Stimulated activated effector memory CD8-positive, alpha-beta T cell treated with anti-CD3 and anti-CD28 coated beads, Interleukin-12 subunit alpha, Interleukin-12 subunit beta, amount 100 ng/mL, for 72 hours (primary cell): ENCODE measurements around the gene STAT6.

Source experiments
- ATAC-seq: fragments of 150-1000 bp; cut with Tn5 transposase; 2 replicates; pipeline ENCODE4 v1.10.0; 2021
- DNase-seq, 2 donors: peaks; one replicate each; pipeline ENCODE4 v3.0.0; 2021 to 2022; ENCODE audit warnings: low spot score in 2 of 2
- H3K27ac Mint-ChIP-seq: one replicate; pipeline ENCODE4 v1.8.0; 2022; ENCODE audit warnings: mild to moderate bottlenecking, mixed read lengths
- H3K36me3 Mint-ChIP-seq: one replicate; pipeline ENCODE4 v1.8.0; 2022; ENCODE audit warnings: mild to moderate bottlenecking, mixed read lengths
- H3K4me1 Mint-ChIP-seq: one replicate; pipeline ENCODE4 v1.8.0; 2022; ENCODE audit warnings: mixed read lengths
- H3K4me3 Mint-ChIP-seq: one replicate; pipeline ENCODE4 v1.8.0; 2022; ENCODE audit warnings: mild to moderate bottlenecking, mixed read lengths
- H3K9me3 Mint-ChIP-seq: one replicate; pipeline ENCODE4 v1.8.0; 2022; ENCODE audit warnings: mixed read lengths

The STAT6 gene

GRCh38 chr12:57046086-57046791 lies 64.9 kb downstream of the STAT6 start:
- Mint-ChIP-seq H3K36me3 (no peaks in the 10 kb centered on the region), H3K4me1 (peaks cover 55% of the 10 kb centered on the region), H3K27ac (peak overlapping the region; percentile 91), H3K9me3 (no peaks in the 10 kb centered on the region), H3K4me3 (peak overlapping the region; percentile 57)
- no peak for ATAC-seq
- no peak for DNase-seq
